CD8-positive, alpha-beta memory T cell (primary cell): ENCODE measurements around the gene AMDHD1. TPM values are rescaled to one million over a fixed set of nuclear protein-coding genes. Genes with fewer than 3 reads are reported as not detected.

Experiments used
- CTCF ChIA-PET: fragments of 350-600 bp; sonication (Branson Sonifier 250); formaldehyde crosslinking; loops from one replicate; lab custom pipeline; 2021; ENCODE audit warnings: antibody characterized with exemption; lab: Charles Lee
- POLR2A ChIA-PET: fragments of 350-600 bp; sonication (Branson Sonifier 250); formaldehyde crosslinking; loops from one replicate; lab custom pipeline; 2021; ENCODE audit warnings: antibody characterized with exemption; lab: Charles Lee
- DNase-seq, 5 donors: peaks; one replicate each; pipeline versions ENCODE4 v3.0.0 to v3.0.0-alpha.2; 2020 to 2022; ENCODE audit warnings: mixed read lengths in 1 of 5
- H3K27ac ChIP-seq: one replicate; pipeline ENCODE4 v1.7.0; 2013; ENCODE audit warnings: low read depth, mild to moderate bottlenecking, low read length, moderate library complexity
- H3K27me3 ChIP-seq: 2 replicates; pipeline ENCODE4 v1.7.0; 2013; ENCODE audit warnings: low read length, mild to moderate bottlenecking; ENCODE audit not compliant: insufficient read depth, poor library complexity, severe bottlenecking
- H3K36me3 ChIP-seq: 2 replicates; pipeline ENCODE4 v1.7.0; 2013; ENCODE audit warnings: mild to moderate bottlenecking, low read length, moderate library complexity; ENCODE audit not compliant: insufficient read depth
- H3K4me1 ChIP-seq: 2 replicates; pipeline ENCODE4 v1.7.0; 2013; ENCODE audit warnings: mild to moderate bottlenecking, low read length, moderate library complexity; ENCODE audit not compliant: insufficient read depth
- H3K4me3 ChIP-seq: 2 replicates; pipeline ENCODE4 v1.7.0; 2013; ENCODE audit warnings: mild to moderate bottlenecking, low read length
- H3K9me3 ChIP-seq: 2 replicates; pipeline ENCODE4 v1.7.0; 2013; ENCODE audit warnings: mild to moderate bottlenecking, low read length
- H3K27ac Mint-ChIP-seq, 8 donors: one replicate each; pipeline ENCODE4 v1.8.0; 2020 to 2021; ENCODE audit warnings: mixed read lengths in 8 of 8, mild to moderate bottlenecking in 6 of 8, inconsistent platforms in 3 of 8, moderate library complexity in 3 of 8
- H3K27me3 Mint-ChIP-seq, 2 donors: one replicate each; pipeline ENCODE4 v1.8.0; 2020 to 2021; ENCODE audit warnings: mixed read lengths in 2 of 2, mild to moderate bottlenecking in 1 of 2, moderate library complexity in 1 of 2
- H3K36me3 Mint-ChIP-seq, 3 donors: one replicate each; pipeline ENCODE4 v1.8.0; 2020 to 2021; ENCODE audit warnings: mixed read lengths in 3 of 3, inconsistent platforms in 1 of 3, mild to moderate bottlenecking in 1 of 3
- H3K4me1 Mint-ChIP-seq, 3 donors: one replicate each; pipeline ENCODE4 v1.8.0; 2020 to 2021; ENCODE audit warnings: mixed read lengths in 3 of 3, inconsistent platforms in 1 of 3, mild to moderate bottlenecking in 1 of 3
- H3K4me3 Mint-ChIP-seq, 7 donors: one replicate each; pipeline ENCODE4 v1.8.0; 2020 to 2021; ENCODE audit warnings: mixed read lengths in 7 of 7, mild to moderate bottlenecking in 6 of 7, moderate library complexity in 4 of 7, inconsistent platforms in 2 of 7
- H3K9me3 Mint-ChIP-seq, 5 donors: one replicate each; pipeline ENCODE4 v1.8.0; 2020 to 2022; ENCODE audit warnings: mixed read lengths in 5 of 5, mild to moderate bottlenecking in 3 of 5, moderate library complexity in 2 of 5, inconsistent platforms in 1 of 5
- polyA plus RNA-seq: library from polyadenylated mRNA; unstranded; fragments of 300-500 nt; fragmentation: Illumina TruSeq; gene quantifications from one replicate; pipeline ENCODE4 v1.2.3, GENCODE V29; 2021
- total RNA-seq, 2 experiments: library from RNA; stranded (reverse); gene quantifications; one replicate each; pipeline ENCODE4 v1.2.3, GENCODE V29; 2021

Gene AMDHD1
- total and polyA plus RNA-seq, 3 experiments from 2014 or later = 0.68 to 2.1 (median 2.0) TPM

GRCh38 chr12:95978351-95978750 lies 35.2 kb downstream of the AMDHD1 start:
- Mint-ChIP-seq H3K4me3 (no peak overlapping the region), H3K27me3 (no peaks in the 10 kb centered on the region), H3K4me1 (no peaks in the 10 kb centered on the region), H3K36me3 (peaks cover under 1 to 2% (median 1%) of the 10 kb centered on the region in 3 donors), H3K27ac (no peak overlapping the region), H3K9me3 (no peaks in the 10 kb centered on the region)
- H3K9me3 ChIP-seq = no peaks in the 10 kb centered on the region
- DNase-seq = no peak
- ChIA-PET POLR2A (no interaction called here), CTCF (no interaction called here)
- H3K4me3 ChIP-seq = no peak overlapping the region
- H3K27ac ChIP-seq = no peak overlapping the region
- no peaks in the 10 kb centered on the region for H3K27me3 ChIP-seq
- H3K4me1 ChIP-seq = no peaks in the 10 kb centered on the region
- no peaks in the 10 kb centered on the region for H3K36me3 ChIP-seq

DNA sequence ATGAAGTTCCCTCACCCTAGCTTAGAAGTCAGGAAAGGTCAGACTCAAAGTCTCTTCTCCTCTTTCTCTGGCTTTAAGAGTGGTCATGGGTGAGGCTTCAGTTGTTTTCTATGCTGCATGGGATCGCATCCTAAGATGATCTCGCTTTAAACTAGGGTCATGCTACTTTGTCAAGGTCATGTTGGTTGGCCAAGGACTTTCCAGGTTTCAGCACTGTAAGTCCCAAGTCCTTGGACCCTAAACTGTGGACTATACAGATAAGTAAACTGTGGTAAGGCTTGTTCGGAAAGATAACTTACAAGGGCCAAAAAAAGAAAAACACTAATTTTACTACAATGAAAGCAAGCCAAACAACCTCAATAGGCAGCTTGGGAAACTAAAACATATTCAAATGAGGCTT lies 35.6 kb downstream of the AMDHD1 start:
- Mint-ChIP-seq H3K36me3 (peaks cover 0 to 1% (median 0%) of the 10 kb centered on the region in 3 donors), H3K27ac (no peak overlapping the region), H3K4me3 (no peak overlapping the region), H3K9me3 (no peaks in the 10 kb centered on the region), H3K27me3 (no peaks in the 10 kb centered on the region), H3K4me1 (no peaks in the 10 kb centered on the region)
- H3K4me3 ChIP-seq = no peak overlapping the region
- no peak for DNase-seq
- H3K27me3 ChIP-seq = no peaks in the 10 kb centered on the region
- no peaks in the 10 kb centered on the region for H3K36me3 ChIP-seq
- ChIA-PET POLR2A (no interaction called here), CTCF (no interaction called here)
- H3K4me1 ChIP-seq = no peaks in the 10 kb centered on the region
- H3K9me3 ChIP-seq = no peaks in the 10 kb centered on the region
- no peak overlapping the region for H3K27ac ChIP-seq

DNA sequence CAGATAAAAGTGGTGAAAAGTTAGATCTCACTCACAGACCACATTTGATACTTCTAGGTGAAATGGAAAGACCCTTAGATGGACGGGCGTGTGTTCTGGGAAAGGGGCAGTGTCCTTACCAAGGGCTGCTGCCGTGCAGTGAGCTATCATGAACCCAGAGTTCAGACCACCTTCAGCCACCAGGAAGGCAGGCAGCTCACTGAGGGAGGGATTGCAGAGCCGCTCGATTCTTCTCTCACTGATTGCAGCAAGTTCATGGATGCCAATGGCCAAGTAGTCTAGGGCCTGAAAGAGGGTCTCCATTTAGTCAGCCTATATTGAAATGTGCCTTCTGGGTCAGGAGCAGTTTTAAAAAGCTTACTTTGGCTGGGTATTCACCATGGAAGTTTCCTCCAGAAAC lies 37.3 kb downstream of the AMDHD1 start:
- Mint-ChIP-seq H3K4me1 (no peaks in the 10 kb centered on the region), H3K36me3 (no peaks in the 10 kb centered on the region), H3K9me3 (no peaks in the 10 kb centered on the region), H3K27ac (no peak overlapping the region), H3K27me3 (no peaks in the 10 kb centered on the region), H3K4me3 (no peak overlapping the region)
- POLR2A ChIA-PET = no interaction called here
- no peaks in the 10 kb centered on the region for H3K36me3 ChIP-seq
- no peaks in the 10 kb centered on the region for H3K27me3 ChIP-seq
- H3K9me3 ChIP-seq = no peaks in the 10 kb centered on the region
- CTCF ChIA-PET = no interaction called here
- DNase-seq = no peak
- H3K27ac ChIP-seq = no peak overlapping the region
- no peak overlapping the region for H3K4me3 ChIP-seq
- no peaks in the 10 kb centered on the region for H3K4me1 ChIP-seq

GRCh38 chr12:95982602-95983001 lies 39.5 kb downstream of the AMDHD1 start:
- no peaks in the 10 kb centered on the region for H3K36me3 Mint-ChIP-seq
- no peak overlapping the region for H3K4me3 ChIP-seq
- no peaks in the 10 kb centered on the region for H3K4me1 ChIP-seq
- no peak overlapping the region for H3K4me3 Mint-ChIP-seq
- H3K27ac ChIP-seq = no peak overlapping the region
- POLR2A ChIA-PET = no interaction called here
- CTCF ChIA-PET = no interaction called here
- no peaks in the 10 kb centered on the region for H3K36me3 ChIP-seq
- no peaks in the 10 kb centered on the region for H3K27me3 ChIP-seq
- H3K27me3 Mint-ChIP-seq = no peaks in the 10 kb centered on the region
- H3K9me3 ChIP-seq = no peaks in the 10 kb centered on the region
- no peak overlapping the region for H3K27ac Mint-ChIP-seq
- no peak for DNase-seq
- no peaks in the 10 kb centered on the region for H3K4me1 Mint-ChIP-seq
- no peaks in the 10 kb centered on the region for H3K9me3 Mint-ChIP-seq

GRCh38 chr12:95984682-95985081 lies 41.6 kb downstream of the AMDHD1 start:
- Histone ChIP-seq H3K9me3 (no peaks in the 10 kb centered on the region), H3K27ac (no peak overlapping the region), H3K4me3 (no peak overlapping the region), H3K36me3 (no peaks in the 10 kb centered on the region), H3K27me3 (no peaks in the 10 kb centered on the region), H3K4me1 (no peaks in the 10 kb centered on the region)
- Mint-ChIP-seq H3K27ac (no peak overlapping the region), H3K4me1 (no peaks in the 10 kb centered on the region), H3K9me3 (no peaks in the 10 kb centered on the region), H3K4me3 (no peak overlapping the region), H3K27me3 (no peaks in the 10 kb centered on the region), H3K36me3 (no peaks in the 10 kb centered on the region)
- ChIA-PET POLR2A (no interaction called here), CTCF (interaction anchor here (1.6 kb wide), 1 partner anchor 14 kb away, joined by 7 read pairs; no protein-coding TSS in a partner anchor)
- no peak for DNase-seq

- DNase-seq = no peak
- ChIA-PET CTCF (interaction anchor here (1.5 to 3.6 kb wide), 2 partner anchors 12 to 21 kb away, joined by 3 to 19 read pairs; no protein-coding TSS in a partner anchor), POLR2A (no interaction called here)
These were observed 43.8 kb downstream of the AMDHD1 start for GRCh38 chr12:95986635-95987570.

GRCh38 chr12:95988506-95989275 lies 45.6 kb downstream of the AMDHD1 start:
- ChIA-PET CTCF (interaction anchor here (3.6 kb wide), 1 partner anchor 10 kb away, joined by 19 read pairs; no protein-coding TSS in a partner anchor), POLR2A (no interaction called here)
- Histone ChIP-seq H3K4me3 (no peak overlapping the region), H3K4me1 (no peaks in the 10 kb centered on the region), H3K9me3 (no peaks in the 10 kb centered on the region), H3K36me3 (no peaks in the 10 kb centered on the region), H3K27me3 (no peaks in the 10 kb centered on the region), H3K27ac (no peak overlapping the region)
- H3K27ac Mint-ChIP-seq = no peak overlapping the region
- H3K36me3 Mint-ChIP-seq = no peaks in the 10 kb centered on the region
- no peak for DNase-seq
- no peak overlapping the region for H3K4me3 Mint-ChIP-seq
- H3K4me1 Mint-ChIP-seq = no peaks in the 10 kb centered on the region
- no peaks in the 10 kb centered on the region for H3K9me3 Mint-ChIP-seq
- H3K27me3 Mint-ChIP-seq = no peaks in the 10 kb centered on the region

More at GRCh38 chr12:95986635-95987570, 43.8 kb downstream of the AMDHD1 start:
- Mint-ChIP-seq H3K36me3 (no peaks in the 10 kb centered on the region), H3K4me3 (no peak overlapping the region), H3K4me1 (no peaks in the 10 kb centered on the region), H3K27ac (no peak overlapping the region), H3K9me3 (no peaks in the 10 kb centered on the region), H3K27me3 (no peaks in the 10 kb centered on the region)
- no peaks in the 10 kb centered on the region for H3K27me3 ChIP-seq
- H3K27ac ChIP-seq = no peak overlapping the region
- H3K4me3 ChIP-seq = no peak overlapping the region
- H3K36me3 ChIP-seq = no peaks in the 10 kb centered on the region
- no peaks in the 10 kb centered on the region for H3K4me1 ChIP-seq
- no peaks in the 10 kb centered on the region for H3K9me3 ChIP-seq
